IPS DF 6.9 (cell line): ENCODE data around the gene ITGAL.
"Not testable (repeated sequence)": the region's sequence is repeated elsewhere in the genome, so short reads cannot be mapped to it uniquely, and the experiment has no call there.

Source experiments
- DNase-seq: peaks from one replicate; pipeline ENCODE4 v3.0.0-alpha.2; 2013; ENCODE audit warnings: low read depth, low spot score
- H3K27ac ChIP-seq: one replicate; pipeline ENCODE4 v1.5.1; 2013; ENCODE audit warnings: low read length, control low read depth
- H3K27me3 ChIP-seq: 2 replicates; pipeline ENCODE4 v1.6.1; 2013; ENCODE audit warnings: mild to moderate bottlenecking, low read length; ENCODE audit not compliant: control insufficient read depth, insufficient read depth
- H3K36me3 ChIP-seq: 2 replicates; pipeline ENCODE4 v1.6.1; 2013; ENCODE audit warnings: low read length; ENCODE audit not compliant: control insufficient read depth, insufficient read depth
- H3K4me1 ChIP-seq: 2 replicates; pipeline ENCODE4 v1.6.1; 2013; ENCODE audit warnings: low read length; ENCODE audit not compliant: control insufficient read depth, insufficient read depth
- H3K4me3 ChIP-seq: 2 replicates; pipeline ENCODE4 v1.5.1; 2013; ENCODE audit warnings: mild to moderate bottlenecking, low read length
- H3K9me3 ChIP-seq: 2 replicates; pipeline ENCODE4 v1.6.1; 2013; ENCODE audit warnings: low read length, inconsistent platforms; ENCODE audit not compliant: control insufficient read depth, insufficient read depth
- whole genome bisulfite sequencing: extraction: QIAGEN DNeasy Blood & Tissue Kit; methylation state at CpG from one replicate; pipeline ENCODE4 v1.1.7; 2013; ENCODE audit warnings: mixed read lengths, missing lambda C conversion rate; ENCODE audit not compliant: insufficient read length, insufficient coverage; 5-methylcytosine and 5-hydroxymethylcytosine counted together

The ITGAL gene

GRCh38 chr16:30444231-30445148 lies 28.1 kb upstream of the ITGAL start:
- no peaks in the 10 kb centered on the region for H3K27me3 ChIP-seq
- no peaks in the 10 kb centered on the region for H3K9me3 ChIP-seq
- H3K27ac ChIP-seq: no peak overlapping the region
- no peak for DNase-seq
- H3K36me3 ChIP-seq: no peaks in the 10 kb centered on the region
- peak overlapping the region; percentile 59; the same call in 1 of the 2 replicates for H3K4me3 ChIP-seq
- H3K4me1 ChIP-seq: no peaks in the 10 kb centered on the region; the same call in 1 of the 2 replicates
- no CpG with 5 or more reads among the region's 29 CpGs for WGBS

- Histone ChIP-seq H3K27ac (no peak overlapping the region), H3K4me1 (no peaks in the 10 kb centered on the region; the same call in 1 of the 2 replicates), H3K36me3 (no peaks in the 10 kb centered on the region), H3K4me3 (peak overlapping the region; percentile 59; the same call in 1 of the 2 replicates), H3K9me3 (no peaks in the 10 kb centered on the region), H3K27me3 (no peaks in the 10 kb centered on the region)
- no peak for DNase-seq
- no CpG with 5 or more reads among the region's 11 CpGs for WGBS
Measured at GRCh38 chr16:30445149-30445407, 27.5 kb upstream of the ITGAL start.

- no CpG with 5 or more reads among the region's 59 CpGs for WGBS
- no peaks in the 10 kb centered on the region; the same call in 1 of the 2 replicates for H3K4me1 ChIP-seq
Measured at GRCh38 chr16:30445408-30446202, 26.9 kb upstream of the ITGAL start, which contains the start of gene SEPHS2. SEPHS2 (minus strand) TSS chr16:30445874; CDS start chr16:30445727, 147 bp downstream.

GRCh38 chr16:30446203-30446595 lies 26.3 kb upstream of the ITGAL start:
- no peak for DNase-seq
- Histone ChIP-seq H3K4me3 (no peak overlapping the region), H3K27me3 (no peaks in the 10 kb centered on the region), H3K4me1 (no peaks in the 10 kb centered on the region; the same call in 1 of the 2 replicates), H3K9me3 (no peaks in the 10 kb centered on the region), H3K27ac (no peak overlapping the region), H3K36me3 (no peaks in the 10 kb centered on the region)
- no CpG with 5 or more reads among the region's 10 CpGs for WGBS

More at GRCh38 chr16:30445408-30446202, 26.9 kb upstream of the ITGAL start, which contains the start of gene SEPHS2:
- peak; percentile 89 for DNase-seq
- Histone ChIP-seq H3K27ac (no peak within 1 kb of the TSS), H3K36me3 (no peaks in the 10 kb centered on the region), H3K9me3 (no peaks in the 10 kb centered on the region), H3K4me3 (peak within 1 kb of the TSS; percentile 59), H3K27me3 (no peaks in the 10 kb centered on the region)

- Histone ChIP-seq H3K36me3 (no peaks in the 10 kb centered on the region), H3K27me3 (no peaks in the 10 kb centered on the region), H3K27ac (no peak overlapping the region), H3K4me3 (no peak overlapping the region), H3K9me3 (no peaks in the 10 kb centered on the region), H3K4me1 (no peaks in the 10 kb centered on the region; the same call in 1 of the 2 replicates)
- no peak for DNase-seq
- no CpG with 5 or more reads among the region's 12 CpGs for WGBS
Measured at GRCh38 chr16:30447512-30448226, 24.9 kb upstream of the ITGAL start.

- H3K27me3 ChIP-seq: no peaks in the 10 kb centered on the region
- no peaks in the 10 kb centered on the region for H3K9me3 ChIP-seq
- no peak for DNase-seq
- no peak overlapping the region for H3K27ac ChIP-seq
- H3K36me3 ChIP-seq: no peaks in the 10 kb centered on the region
- H3K4me1 ChIP-seq: no peaks in the 10 kb centered on the region; the same call in 1 of the 2 replicates
- H3K4me3 ChIP-seq: no peak overlapping the region
- no CpG with 5 or more reads among the region's 3 CpGs for WGBS
Measured at GRCh38 chr16:30449116-30449435, 23.5 kb upstream of the ITGAL start.

- H3K4me1 ChIP-seq, H3K4me3 ChIP-seq, DNase-seq, H3K27ac ChIP-seq, H3K9me3 ChIP-seq, H3K36me3 ChIP-seq, H3K27me3 ChIP-seq: not testable (repeated sequence)
- WGBS: no CpG with 5 or more reads among the region's 20 CpGs
Measured at GRCh38 chr16:30452709-30453580, 19.6 kb upstream of the ITGAL start.

GRCh38 chr16:30456302-30456701 lies 16.2 kb upstream of the ITGAL start:
- Histone ChIP-seq H3K36me3 (no peaks in the 10 kb centered on the region), H3K27me3 (no peaks in the 10 kb centered on the region), H3K9me3 (no peaks in the 10 kb centered on the region), H3K4me1 (no peaks in the 10 kb centered on the region), H3K4me3 (no peak overlapping the region), H3K27ac (no peak overlapping the region)
- no peak for DNase-seq
- WGBS: no CpG with 5 or more reads among the region's 1 CpG

GRCh38 chr16:30457256-30457655 lies 15.3 kb upstream of the ITGAL start:
- H3K9me3 ChIP-seq: no peaks in the 10 kb centered on the region
- no peak for DNase-seq
- H3K4me3 ChIP-seq: no peak overlapping the region
- H3K36me3 ChIP-seq: no peaks in the 10 kb centered on the region
- H3K27ac ChIP-seq: no peak overlapping the region
- WGBS: no CpG with 5 or more reads among the region's 1 CpG
- no peaks in the 10 kb centered on the region for H3K4me1 ChIP-seq
- no peaks in the 10 kb centered on the region for H3K27me3 ChIP-seq
